ENCODE results near the gene IDH3A. TPM values are rescaled to one million over a fixed set of nuclear protein-coding genes. Genes with fewer than 3 reads are reported as not detected.
A peak's percentile ranks its signal among the peaks of the same experiment; 100 is the strongest.

Gene IDH3A
- total RNA-seq, 1 experiment from 2014 or later: 67.3 TPM

DNA sequence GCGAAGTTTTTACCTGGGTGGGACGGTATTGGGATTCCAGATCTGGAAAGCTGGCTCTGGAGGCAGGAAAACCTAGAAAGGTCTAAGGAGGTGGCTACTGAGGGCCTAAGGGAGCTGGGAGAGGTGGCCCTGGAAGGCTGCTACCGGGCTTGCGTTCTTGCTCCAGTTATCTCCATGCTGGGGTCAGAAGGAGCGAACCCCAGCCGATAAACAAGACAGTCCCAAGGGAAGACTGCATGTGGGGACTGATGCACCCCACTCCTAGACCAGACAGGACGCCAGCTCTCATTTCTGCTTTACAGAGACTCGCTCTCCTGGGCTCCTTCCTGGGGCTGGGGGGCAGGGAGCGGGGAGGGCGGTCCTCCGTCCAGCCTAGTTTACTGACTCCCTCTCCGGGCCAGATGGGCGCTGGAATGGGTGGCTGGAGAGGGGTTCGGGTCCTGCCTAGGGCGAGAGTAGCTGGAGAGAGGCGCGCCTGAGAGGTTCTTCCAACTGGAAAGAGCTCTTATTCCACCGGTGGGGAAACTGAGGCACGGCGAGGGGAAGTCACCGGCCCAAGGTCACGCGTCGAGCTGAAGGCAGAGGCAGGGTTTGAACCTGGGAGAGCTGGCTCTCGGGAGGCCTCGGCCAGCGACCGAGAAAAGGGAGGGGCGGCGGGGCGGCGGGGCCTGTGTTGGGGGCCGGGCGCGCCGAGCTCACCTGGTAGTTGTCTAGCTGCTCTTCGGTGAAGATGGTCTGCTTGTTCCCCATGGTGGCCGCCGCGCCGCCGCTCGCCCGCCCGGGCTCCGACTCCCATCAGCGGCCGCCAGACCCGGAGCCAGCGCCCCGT is 18.5 kb upstream of the IDH3A start:
- Mint-ChIP-seq H3K4me3 (ENCODE audit: unreplicated experiment) (peak overlapping the region; percentile 70), H3K36me3 (ENCODE audit: insufficient read depth, unreplicated experiment) (peaks cover 6% of the 10 kb centered on the region), H3K27me3 (ENCODE audit: insufficient read depth, unreplicated experiment) (no peaks in the 10 kb centered on the region), H3K9me3 (ENCODE audit: unreplicated experiment) (no peaks in the 10 kb centered on the region), H3K27ac (ENCODE audit: unreplicated experiment) (peak overlapping the region; percentile 39), H3K4me1 (ENCODE audit: low read depth, unreplicated experiment) (peaks cover 9% of the 10 kb centered on the region)
- no peak for DNase-seq
- no peak overlapping the region for H3K4me3 ChIP-seq (ENCODE audit: low read depth, low read length)
- no peaks in the 10 kb centered on the region for H3K27me3 ChIP-seq (replicated peaks; ENCODE audit: control insufficient read depth, insufficient read depth, low read length)
- TF ChIP-seq, protein P1, sequence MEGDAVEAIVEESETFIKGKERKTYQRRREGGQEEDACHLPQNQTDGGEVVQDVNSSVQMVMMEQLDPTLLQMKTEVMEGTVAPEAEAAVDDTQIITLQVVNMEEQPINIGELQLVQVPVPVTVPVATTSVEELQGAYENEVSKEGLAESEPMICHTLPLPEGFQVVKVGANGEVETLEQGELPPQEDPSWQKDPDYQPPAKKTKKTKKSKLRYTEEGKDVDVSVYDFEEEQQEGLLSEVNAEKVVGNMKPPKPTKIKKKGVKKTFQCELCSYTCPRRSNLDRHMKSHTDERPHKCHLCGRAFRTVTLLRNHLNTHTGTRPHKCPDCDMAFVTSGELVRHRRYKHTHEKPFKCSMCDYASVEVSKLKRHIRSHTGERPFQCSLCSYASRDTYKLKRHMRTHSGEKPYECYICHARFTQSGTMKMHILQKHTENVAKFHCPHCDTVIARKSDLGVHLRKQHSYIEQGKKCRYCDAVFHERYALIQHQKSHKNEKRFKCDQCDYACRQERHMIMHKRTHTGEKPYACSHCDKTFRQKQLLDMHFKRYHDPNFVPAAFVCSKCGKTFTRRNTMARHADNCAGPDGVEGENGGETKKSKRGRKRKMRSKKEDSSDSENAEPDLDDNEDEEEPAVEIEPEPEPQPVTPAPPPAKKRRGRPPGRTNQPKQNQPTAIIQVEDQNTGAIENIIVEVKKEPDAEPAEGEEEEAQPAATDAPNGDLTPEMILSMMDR (IDR thresholded peaks at IDR 0.05; ENCODE audit: insufficient read depth in 1 of 2, low read depth in 1 of 2, low read length in 1 of 2, severe bottlenecking in 1 of 2, unreplicated experiment in 1 of 2): no peak
- ChIA-PET CTCF (interaction anchor here (0.6 to 2.5 kb wide), 4 partner anchors 65 to 292 kb away, joined by 3 to 16 read pairs (median 4); no protein-coding TSS in a partner anchor), POLR2A (no interaction called here)
- H3K36me3 ChIP-seq (ENCODE audit: control insufficient read depth, insufficient read depth, low read length): no peaks in the 10 kb centered on the region
- H3K9me3 ChIP-seq: no peaks in the 10 kb centered on the region
- H3K4me1 ChIP-seq: peaks cover 18% of the 10 kb centered on the region
- intact Hi-C loops (cut with micrococcal nuclease; ENCODE audit: unreplicated experiment): loop anchor here (1.0 to 5.0 kb wide), 2 partner anchors 65 to 112 kb away; no protein-coding TSS in a partner anchor
- BruUV-seq (replicated peaks): no TSS peak

DNA sequence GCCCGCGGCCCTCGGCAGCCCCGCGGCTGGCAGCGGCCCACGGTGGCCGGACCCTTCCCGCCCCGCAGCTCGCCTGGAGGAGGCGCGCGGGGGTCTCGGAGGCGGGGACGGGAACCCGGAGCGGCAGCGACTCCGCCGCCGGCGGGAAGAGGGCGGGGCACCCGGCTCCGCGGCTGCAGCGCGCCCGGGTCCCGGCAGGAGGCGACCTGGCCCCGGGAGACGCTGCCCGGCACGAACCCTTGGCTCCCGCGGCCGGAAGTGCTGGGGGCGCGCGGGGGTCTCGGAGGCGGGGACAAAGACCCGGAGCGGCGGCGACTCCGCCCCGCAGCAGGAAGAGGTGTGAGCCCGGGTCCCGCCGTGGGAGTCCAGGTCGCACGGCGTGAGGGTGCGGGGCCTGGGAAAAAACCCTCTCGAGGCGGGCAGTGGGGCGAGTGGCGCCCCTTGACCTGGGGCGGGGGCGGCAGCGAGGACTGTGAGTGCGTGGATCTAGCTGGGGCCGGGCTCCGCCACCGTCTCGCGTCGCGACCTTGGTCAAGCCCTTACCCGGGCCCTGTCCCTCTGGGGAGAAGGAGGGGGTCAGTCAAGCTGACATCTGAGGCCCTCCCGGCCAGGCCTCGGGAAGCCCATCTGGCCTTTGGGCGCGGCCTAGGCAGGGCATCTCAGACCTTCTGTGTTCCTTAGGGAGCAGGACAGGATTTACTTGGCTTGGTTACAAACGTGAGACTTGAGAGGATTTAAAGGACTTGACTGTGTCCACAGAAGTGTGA is 17.7 kb upstream of the IDH3A start, which contains the start of gene CIB2:
CIB2 (minus strand) TSS at position 151 of the 767 bp plus-strand sequence. CDS start 230 bp downstream, outside the sequence.
- H3K9me3 Mint-ChIP-seq (ENCODE audit: unreplicated experiment): no peaks in the 10 kb centered on the region
- peak within 1 kb of the TSS; percentile 57 for H3K27ac Mint-ChIP-seq (ENCODE audit: unreplicated experiment)
- H3K9me3 ChIP-seq: no peaks in the 10 kb centered on the region
- ChIA-PET POLR2A (no interaction called here), CTCF (interaction anchor here (0.6 to 2.5 kb wide), 3 partner anchors 64 to 291 kb away, joined by 3 to 16 read pairs (median 3); no protein-coding TSS in a partner anchor)
- peaks cover 18% of the 10 kb centered on the region for H3K4me1 ChIP-seq
- H3K4me3 Mint-ChIP-seq (ENCODE audit: unreplicated experiment): peak within 1 kb of the TSS; percentile 81
- H3K36me3 ChIP-seq (ENCODE audit: control insufficient read depth, insufficient read depth, low read length): no peaks in the 10 kb centered on the region
- TF ChIP-seq, protein P1 (IDR thresholded peaks at IDR 0.05; ENCODE audit: insufficient read depth in 1 of 2, low read depth in 1 of 2, low read length in 1 of 2, severe bottlenecking in 1 of 2, unreplicated experiment in 1 of 2): peak; percentile 14 to 62
- peaks cover 6% of the 10 kb centered on the region for H3K36me3 Mint-ChIP-seq (ENCODE audit: insufficient read depth, unreplicated experiment)
- TSS peak; percentile 60 for BruUV-seq (replicated peaks)
- DNase-seq: peak; percentile 59 to 82
- H3K4me3 ChIP-seq (ENCODE audit: low read depth, low read length): peak within 1 kb of the TSS; percentile 69
- peaks cover 17% of the 10 kb centered on the region for H3K4me1 Mint-ChIP-seq (ENCODE audit: low read depth, unreplicated experiment)
- no peaks in the 10 kb centered on the region for H3K27me3 ChIP-seq (replicated peaks; ENCODE audit: control insufficient read depth, insufficient read depth, low read length)
- intact Hi-C loops (cut with micrococcal nuclease; ENCODE audit: unreplicated experiment): loop anchor here (1.0 to 5.0 kb wide), 3 partner anchors 18 to 111 kb away; partner anchors contain the start of gene IDH3A
- no peaks in the 10 kb centered on the region for H3K27me3 Mint-ChIP-seq (ENCODE audit: insufficient read depth, unreplicated experiment)

DNA sequence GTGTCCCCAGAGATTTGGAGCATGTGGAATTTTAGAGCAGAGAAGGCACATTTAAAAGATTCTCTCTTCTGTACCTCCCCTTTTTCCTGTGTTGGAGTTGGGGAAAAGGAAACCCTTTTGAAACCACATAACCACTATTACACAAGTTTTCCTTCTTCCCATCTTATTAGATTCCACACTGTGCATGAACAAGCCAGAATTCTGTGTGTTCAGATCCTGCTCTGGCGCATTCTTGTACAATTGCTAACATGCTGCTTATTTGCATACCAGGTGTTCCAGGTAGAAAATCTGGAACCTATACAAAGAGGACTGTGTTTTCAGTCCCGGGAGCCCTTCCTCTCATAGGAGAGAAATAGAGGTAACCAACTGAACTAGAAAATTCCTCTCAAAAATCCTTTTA is 15.4 kb upstream of the IDH3A start:
- Mint-ChIP-seq H3K27ac (ENCODE audit: unreplicated experiment) (no peak overlapping the region), H3K4me3 (ENCODE audit: unreplicated experiment) (no peak overlapping the region), H3K27me3 (ENCODE audit: insufficient read depth, unreplicated experiment) (no peaks in the 10 kb centered on the region), H3K4me1 (ENCODE audit: low read depth, unreplicated experiment) (peaks cover 13% of the 10 kb centered on the region), H3K9me3 (ENCODE audit: unreplicated experiment) (no peaks in the 10 kb centered on the region), H3K36me3 (ENCODE audit: insufficient read depth, unreplicated experiment) (peaks cover 6% of the 10 kb centered on the region)
- peak in 1 of 2 experiments; percentile 21 for DNase-seq
- intact Hi-C loops (cut with micrococcal nuclease; ENCODE audit: unreplicated experiment): loop anchor here (5.0 kb wide), 1 partner anchor 108 kb away; no protein-coding TSS in a partner anchor
- BruUV-seq (replicated peaks): no TSS peak
- Histone ChIP-seq H3K27me3 (replicated peaks; ENCODE audit: control insufficient read depth, insufficient read depth, low read length) (no peaks in the 10 kb centered on the region), H3K4me3 (ENCODE audit: low read depth, low read length) (no peak overlapping the region), H3K4me1 (peaks cover 18% of the 10 kb centered on the region), H3K9me3 (no peaks in the 10 kb centered on the region), H3K36me3 (ENCODE audit: control insufficient read depth, insufficient read depth, low read length) (no peaks in the 10 kb centered on the region)
- TF ChIP-seq, protein P1 (IDR thresholded peaks at IDR 0.05; ENCODE audit: insufficient read depth in 1 of 2, low read depth in 1 of 2, low read length in 1 of 2, severe bottlenecking in 1 of 2, unreplicated experiment in 1 of 2): no peak
- POLR2A ChIA-PET: no interaction called here
- CTCF ChIA-PET: no interaction called here
